ENCODE measurements around the gene KCTD3.

The KCTD3 gene

GRCh38 chr1:215566556-215567490, at the start of gene KCTD3 (continued):
- TF ChIP-seq, protein P1, sequence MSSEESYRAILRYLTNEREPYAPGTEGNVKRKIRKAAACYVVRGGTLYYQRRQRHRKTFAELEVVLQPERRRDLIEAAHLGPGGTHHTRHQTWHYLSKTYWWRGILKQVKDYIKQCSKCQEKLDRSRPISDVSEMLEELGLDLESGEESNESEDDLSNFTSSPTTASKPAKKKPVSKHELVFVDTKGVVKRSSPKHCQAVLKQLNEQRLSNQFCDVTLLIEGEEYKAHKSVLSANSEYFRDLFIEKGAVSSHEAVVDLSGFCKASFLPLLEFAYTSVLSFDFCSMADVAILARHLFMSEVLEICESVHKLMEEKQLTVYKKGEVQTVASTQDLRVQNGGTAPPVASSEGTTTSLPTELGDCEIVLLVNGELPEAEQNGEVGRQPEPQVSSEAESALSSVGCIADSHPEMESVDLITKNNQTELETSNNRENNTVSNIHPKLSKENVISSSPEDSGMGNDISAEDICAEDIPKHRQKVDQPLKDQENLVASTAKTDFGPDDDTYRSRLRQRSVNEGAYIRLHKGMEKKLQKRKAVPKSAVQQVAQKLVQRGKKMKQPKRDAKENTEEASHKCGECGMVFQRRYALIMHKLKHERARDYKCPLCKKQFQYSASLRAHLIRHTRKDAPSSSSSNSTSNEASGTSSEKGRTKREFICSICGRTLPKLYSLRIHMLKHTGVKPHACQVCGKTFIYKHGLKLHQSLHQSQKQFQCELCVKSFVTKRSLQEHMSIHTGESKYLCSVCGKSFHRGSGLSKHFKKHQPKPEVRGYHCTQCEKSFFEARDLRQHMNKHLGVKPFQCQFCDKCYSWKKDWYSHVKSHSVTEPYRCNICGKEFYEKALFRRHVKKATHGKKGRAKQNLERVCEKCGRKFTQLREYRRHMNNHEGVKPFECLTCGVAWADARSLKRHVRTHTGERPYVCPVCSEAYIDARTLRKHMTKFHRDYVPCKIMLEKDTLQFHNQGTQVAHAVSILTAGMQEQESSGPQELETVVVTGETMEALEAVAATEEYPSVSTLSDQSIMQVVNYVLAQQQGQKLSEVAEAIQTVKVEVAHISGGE (tag by site-specific recombination; conservative IDR thresholded peaks at IDR 0.05; ENCODE audit: low read depth), result peak; percentile 29; the same call in 1 of the 2 replicates
- TF ChIP-seq ZNF366 (tag by site-specific recombination; conservative IDR thresholded peaks at IDR 0.05) (peak; percentile 41), ZNF157 (tag by site-specific recombination; IDR thresholded peaks at IDR 0.05) (no peak), ZNF660 (tag by site-specific recombination; IDR thresholded peaks at IDR 0.05) (0 out of 2 replicates have a peak, but pooled peaks have one; percentile 16)

- Histone ChIP-seq H3K4me3 (ENCODE audit: low read depth, low read length) (no peak overlapping the region), H3K4me1 (ENCODE audit: control insufficient read depth, insufficient read depth, low read length) (no peaks in the 10 kb centered on the region), H3K36me3 (ENCODE audit: control insufficient read depth in 2 of 2, insufficient read depth in 1 of 2, low read length in 2 of 2) (no peaks in the 10 kb centered on the region), H3K27ac (ENCODE audit: extremely low read depth, low read depth, low read length) (no peak overlapping the region), H3K9me3 (ENCODE audit: control insufficient read depth, insufficient read depth, low read depth, low read length) (no peaks in the 10 kb centered on the region)
- POLR2A ChIA-PET, result no interaction called here
- TF ChIP-seq ZNF654 (tag by site-specific recombination; IDR thresholded peaks at IDR 0.05; ENCODE audit: low read depth) (peak; percentile 22; the same call in 1 of the 2 replicates), ZNF350 (tag by site-specific recombination; IDR thresholded peaks at IDR 0.05) (no peak), CTCF (tag by site-specific recombination; IDR thresholded peaks at IDR 0.05) (peak; percentile 23; the same call in 1 of the 2 replicates), ZNF354C (tag by site-specific recombination; IDR thresholded peaks at IDR 0.05; ENCODE audit: borderline replicate concordance, low read depth) (no peak)
- CTCF ChIA-PET, result interaction anchor here (0.7 to 2.7 kb wide), 2 partner anchors 9 to 1256 kb away, joined by 3 to 8 read pairs; no protein-coding TSS in a partner anchor
These were observed 49.6 kb upstream of the KCTD3 start for GRCh38 chr1:215517441-215517891.

- ChIA-PET POLR2A (no interaction called here), CTCF (interaction anchor here (0.7 to 2.7 kb wide), 2 partner anchors 8 to 373 kb away, joined by 5 to 8 read pairs; no protein-coding TSS in a partner anchor)
- no peaks in the 10 kb centered on the region for H3K4me1 ChIP-seq (ENCODE audit: control insufficient read depth, insufficient read depth, low read length)
- H3K27ac ChIP-seq (ENCODE audit: extremely low read depth, low read depth, low read length), result no peak overlapping the region
- no peak overlapping the region for H3K4me3 ChIP-seq (ENCODE audit: low read depth, low read length)
- TF ChIP-seq ZNF362 (tag by site-specific recombination; IDR thresholded peaks at IDR 0.05), result no peak
- TF ChIP-seq ZNF626 (tag by site-specific recombination; IDR thresholded peaks at IDR 0.05), result no peak
- no peak for TF ChIP-seq ZNF19 (tag by site-specific recombination; IDR thresholded peaks at IDR 0.05; ENCODE audit: low read depth)
- TF ChIP-seq ZNF654 (tag by site-specific recombination; IDR thresholded peaks at IDR 0.05; ENCODE audit: low read depth), result no peak
- TF ChIP-seq ZNF18 (tag by site-specific recombination; IDR thresholded peaks at IDR 0.05), result no peak
- no peak for TF ChIP-seq ZNF341 (tag by site-specific recombination; IDR thresholded peaks at IDR 0.05; ENCODE audit: low read depth)
- TF ChIP-seq AEBP2 (tag by site-specific recombination; IDR thresholded peaks at IDR 0.05; ENCODE audit: borderline replicate concordance), result no peak
- no peak for TF ChIP-seq ZNF426 (tag by site-specific recombination; IDR thresholded peaks at IDR 0.05)
- TF ChIP-seq MEIS1 (CRISPR knock-in tag; IDR thresholded peaks at IDR 0.05; ENCODE audit: borderline replicate concordance), result no peak
- no peaks in the 10 kb centered on the region for H3K36me3 ChIP-seq (ENCODE audit: control insufficient read depth in 2 of 2, insufficient read depth in 1 of 2, low read length in 2 of 2)
- H3K9me3 ChIP-seq (ENCODE audit: control insufficient read depth, insufficient read depth, low read depth, low read length), result no peaks in the 10 kb centered on the region
These were observed 48.5 kb upstream of the KCTD3 start for GRCh38 chr1:215518594-215518993.
